HCT116 (cell line): Measurements from ENCODE around the gene GNAS-AS1. TPM values are rescaled to one million over a fixed set of nuclear protein-coding genes. Genes with fewer than 3 reads are reported as not detected.

Experiments
- ATAC-seq: fragments of 200-7000 bp; cut with Tn5 transposase; 2 replicates; pipeline ENCODE4 v1.9.1; 2020; ENCODE audit warnings: mild to moderate bottlenecking, moderate library complexity
- BruUV-seq: library from RNA; stranded (reverse); fragments of 400-500 nt; replicated peaks from 2 replicates; lab custom pipeline; 2021; lab: Mats Ljungman, UMichigan
- CTCF ChIA-PET: fragments of 300-600 bp; sonication (Branson Sonifier 250); formaldehyde crosslinking; loops from one replicate; lab custom pipeline; 2021; ENCODE audit warnings: antibody characterized with exemption; lab: Charles Lee
- POLR2A ChIA-PET: fragments of 300-600, 350-600 bp; sonication (Branson Sonifier 250); formaldehyde crosslinking; loops from one replicate; lab custom pipeline; 2021; ENCODE audit warnings: antibody characterized with exemption; lab: Charles Lee
- RAD21 ChIA-PET, 2 experiments: fragments of 300-600 bp; sonication (Branson Sonifier 250); formaldehyde crosslinking; loops; one replicate each; lab custom pipeline; 2023; ENCODE audit warnings: low total read pairs in 2 of 2; ENCODE audit not compliant: uncharacterized antibody in 2 of 2, unreplicated experiment in 2 of 2, low non-redundant PET in 1 of 2; lab: Charles Lee
- DNase-seq: peaks from one replicate; pipeline ENCODE4 v3.0.0-alpha.2; 2010; ENCODE audit warnings: low read depth, low spot score
- H2AFZ ChIP-seq: fragments of 200-600 bp; shearing (Covaris generic), sonication (generic); 2 replicates; pipeline ENCODE4 v1.6.1; 2017; ENCODE audit warnings: low read depth, mixed run types, mixed read lengths, antibody characterized with exemption, low read length; ENCODE audit not compliant: poor library complexity, severe bottlenecking
- H3K27ac ChIP-seq: 2 replicates; pipeline ENCODE4 v1.5.1; 2012; ENCODE audit warnings: low read depth, low read length
- H3K27me3 ChIP-seq: fragments of 200-600 bp; sonication (generic); 2 replicates; pipeline ENCODE4 v1.6.1; 2016; ENCODE audit warnings: mixed run types, low read length, mixed read lengths; ENCODE audit not compliant: insufficient read depth
- H3K36me3 ChIP-seq, 2 experiments: fragments of 200-500 bp in 1 of 2; fragments of 200-600 bp in 1 of 2; sonication (Bioruptor generic) in 1 of 2; sonication (generic) in 1 of 2; 2 replicates each; pipeline versions ENCODE4 v1.5.1 to v1.6.1; 2014 to 2016; ENCODE audit warnings: low read length in 2 of 2, inconsistent platforms in 1 of 2, mixed read lengths in 1 of 2, mixed run types in 1 of 2; ENCODE audit not compliant: insufficient read depth in 2 of 2, control insufficient read depth in 1 of 2
- H3K4me1 ChIP-seq, 2 experiments: fragments of 200-600 bp in 1 of 2; sonication (generic) in 1 of 2; 2 replicates each; pipeline versions ENCODE4 v1.5.1 to v1.6.1; 2012 to 2017; ENCODE audit warnings: low read length in 2 of 2, inconsistent platforms in 1 of 2, mild to moderate bottlenecking in 1 of 2, mixed read lengths in 1 of 2, mixed run types in 1 of 2, moderate library complexity in 1 of 2; ENCODE audit not compliant: insufficient read depth in 2 of 2, control insufficient read depth in 1 of 2
- H3K4me2 ChIP-seq: fragments of 200-600 bp; sonication (generic); 2 replicates; pipeline ENCODE4 v1.6.1; 2017; ENCODE audit warnings: mixed run types, low read length, mixed read lengths
- H3K4me3 ChIP-seq, 2 experiments: fragments of 200-600 bp in 1 of 2; sonication (generic) in 1 of 2; replicated peaks in 1 of 2; 2 replicates each; pipeline ENCODE4 v1.5.1; 2011 to 2016; ENCODE audit warnings: low read length in 2 of 2, control low read depth in 1 of 2, low read depth in 1 of 2, mild to moderate bottlenecking in 1 of 2, mixed read lengths in 1 of 2, mixed run types in 1 of 2
- H3K79me2 ChIP-seq: fragments of 200-600 bp; sonication (generic); 2 replicates; pipeline ENCODE4 v1.6.1; 2017; ENCODE audit warnings: mild to moderate bottlenecking, mixed run types, low read length, moderate library complexity, mixed read lengths; ENCODE audit not compliant: insufficient read depth
- H3K9ac ChIP-seq: fragments of 200-600 bp; sonication (generic); 2 replicates; pipeline ENCODE4 v1.6.1; 2016; ENCODE audit warnings: low read length, mixed read lengths
- H3K9me2 ChIP-seq: fragments of 200-600 bp; sonication (generic), shearing (Covaris generic); 2 replicates; pipeline ENCODE4 v1.6.1; 2017; ENCODE audit warnings: mixed run types, mild to moderate bottlenecking, moderate library complexity; ENCODE audit not compliant: insufficient read depth
- H3K9me3 ChIP-seq, 2 experiments: fragments of 200-500 bp in 1 of 2; fragments of 200-600 bp in 1 of 2; sonication (Bioruptor generic) in 1 of 2; sonication (generic) in 1 of 2; 2 replicates each; pipeline ENCODE4 v1.6.1; 2014 to 2017; ENCODE audit warnings: low read length in 2 of 2, mixed read lengths in 2 of 2, inconsistent platforms in 1 of 2, low read depth in 1 of 2, mild to moderate bottlenecking in 1 of 2, mixed run types in 1 of 2, moderate library complexity in 1 of 2; ENCODE audit not compliant: control insufficient read depth in 1 of 2, insufficient read depth in 1 of 2
- H4K20me1 ChIP-seq: fragments of 200-600 bp; sonication (generic), shearing (Covaris generic); 2 replicates; pipeline ENCODE4 v1.6.1; 2017; ENCODE audit warnings: mixed run types, mild to moderate bottlenecking, moderate library complexity; ENCODE audit not compliant: insufficient read depth
- ATF3 ChIP-seq: IDR thresholded peaks from 2 replicates; pipeline ENCODE4 v1.6.1; 2012
- CBX3 ChIP-seq: IDR thresholded peaks from 2 replicates; pipeline ENCODE4 v1.6.1; 2012; ENCODE audit warnings: low read depth
- CEBPB ChIP-seq: IDR thresholded peaks from 2 replicates; pipeline ENCODE4 v1.6.1; 2012; ENCODE audit warnings: low read depth
- CTCF ChIP-seq, 3 experiments: fragments of 200-600 bp in 1 of 3; sonication (generic) in 1 of 3; IDR thresholded peaks in 2 of 3; conservative IDR thresholded peaks in 1 of 3; 2 replicates each; pipeline ENCODE4 v1.5.1; 2012 to 2017; ENCODE audit warnings: low read depth in 2 of 3, low read length in 2 of 3, antibody characterized with exemption in 1 of 3, borderline replicate concordance in 1 of 3, control low read depth in 1 of 3, mild to moderate bottlenecking in 1 of 3, mixed read lengths in 1 of 3, mixed run types in 1 of 3, moderate library complexity in 1 of 3; ENCODE audit not compliant: insufficient read depth in 1 of 3
- EGR1 ChIP-seq: IDR thresholded peaks from 2 replicates; pipeline ENCODE4 v1.6.1; 2012; ENCODE audit warnings: low read depth
- ELF1 ChIP-seq: IDR thresholded peaks from 2 replicates; pipeline ENCODE4 v1.6.1; 2012; ENCODE audit warnings: low read depth, borderline replicate concordance
- EZH2phosphoT487 ChIP-seq: fragments of 200-600 bp; IDR thresholded peaks from 2 replicates; pipeline ENCODE4 v1.6.1; 2018; ENCODE audit warnings: antibody characterized with exemption, borderline replicate concordance
- JUND ChIP-seq: IDR thresholded peaks from 2 replicates; pipeline ENCODE4 v1.6.1; 2012
- MAX ChIP-seq: IDR thresholded peaks from 2 replicates; pipeline ENCODE4 v1.6.1; 2012
- POLR2A ChIP-seq: IDR thresholded peaks from 2 replicates; pipeline ENCODE4 v1.7.0; 2011; ENCODE audit warnings: borderline replicate concordance; ENCODE audit not compliant: insufficient read depth, insufficient read length; ENCODE audit errors: extremely low read depth
- POLR2AphosphoS5 ChIP-seq: IDR thresholded peaks from 2 replicates; pipeline ENCODE4 v1.6.1; 2011; ENCODE audit warnings: mild to moderate bottlenecking, low read depth, low read length, moderate library complexity
- RAD21 ChIP-seq: IDR thresholded peaks from 2 replicates; pipeline ENCODE4 v1.6.1; 2012; ENCODE audit warnings: low read depth, mild to moderate bottlenecking
- REST ChIP-seq: IDR thresholded peaks from 2 replicates; pipeline ENCODE4 v1.6.1; 2012; ENCODE audit warnings: low read depth
- SIN3A ChIP-seq: IDR thresholded peaks from 2 replicates; pipeline ENCODE4 v1.6.1; 2012; ENCODE audit warnings: low read depth
- SRF ChIP-seq: IDR thresholded peaks from 2 replicates; pipeline ENCODE4 v1.6.1; 2012; ENCODE audit warnings: low read depth
- TCF7L2 ChIP-seq: IDR thresholded peaks from 2 replicates; pipeline ENCODE4 v1.7.0; 2011; ENCODE audit warnings: borderline replicate concordance, inconsistent platforms; ENCODE audit not compliant: insufficient read depth, insufficient read length; ENCODE audit errors: extremely low read depth
- YY1 ChIP-seq: IDR thresholded peaks from 2 replicates; pipeline ENCODE4 v1.6.1; 2011; ENCODE audit warnings: low read length, low read depth, moderate library complexity, mild to moderate bottlenecking; ENCODE audit not compliant: insufficient replicate concordance; ENCODE audit errors: extremely low read depth
- ZFX ChIP-seq: fragments of 450-650 bp; IDR thresholded peaks from 2 replicates; pipeline ENCODE4 v1.6.1; 2017
- intact Hi-C: fragments of 100-400 bp; cut with micrococcal nuclease; formaldehyde crosslinking; loops from 2 replicates; pipeline ENCODE4 v1.10.0; 2022
- total RNA-seq: library from RNA; stranded (reverse); gene quantifications from one replicate; pipeline ENCODE4 v1.2.1, GENCODE V29; 2021; ENCODE audit not compliant: unreplicated experiment
- TF ChIP-seq, protein P1 (sequence below): IDR thresholded peaks from 2 replicates; pipeline ENCODE4 v1.6.1; 2011; ENCODE audit warnings: mild to moderate bottlenecking, low read length, moderate library complexity; ENCODE audit not compliant: insufficient replicate concordance; ENCODE audit errors: extremely low read depth

Gene GNAS-AS1
- total RNA-seq, 1 experiment from 2014 or later, result not detected

GRCh38 chr20:58822748-58823730 lies 27.7 kb downstream of the GNAS-AS1 start:
- Histone ChIP-seq H3K9me2 (no peaks in the 10 kb centered on the region), H3K4me3 (no peak overlapping the region), H3K4me2 (no peak overlapping the region), H3K27ac (no peak overlapping the region), H4K20me1 (no peaks in the 10 kb centered on the region), H3K79me2 (no peaks in the 10 kb centered on the region), H3K9ac (no peak overlapping the region), H3K36me3 (no peaks in the 10 kb centered on the region), H3K4me1 (no peaks in the 10 kb centered on the region), H3K9me3 (no peaks in the 10 kb centered on the region), H2AFZ (no peak overlapping the region), H3K27me3 (no peaks in the 10 kb centered on the region)
- BruUV-seq, result no TSS peak
- intact Hi-C loops, result no loop called here
- DNase-seq (no peak), ATAC-seq (no peak)
- ChIA-PET POLR2A (no interaction called here), RAD21 (no interaction called here), CTCF (no interaction called here)
- no peak for TF ChIP-seq CEBPB
- no peak for TF ChIP-seq CTCF (IDR thresholded peaks at IDR 0.05 in 2 of 3, conservative IDR thresholded peaks at IDR 0.05 in 1 of 3; ENCODE audit: borderline replicate concordance in 1 of 3, insufficient read depth in 1 of 3, low read depth in 2 of 3, low read length in 2 of 3)
- no peak for TF ChIP-seq CBX3
- no peak for TF ChIP-seq MAX
- no peak for TF ChIP-seq TCF7L2
- TF ChIP-seq SIN3A, result no peak
- no peak for TF ChIP-seq SRF
- no peak for TF ChIP-seq POLR2A
- no peak for TF ChIP-seq REST
- TF ChIP-seq ZFX, result no peak
- TF ChIP-seq RAD21, result no peak
- TF ChIP-seq POLR2AphosphoS5, result no peak
- TF ChIP-seq, protein P1, sequence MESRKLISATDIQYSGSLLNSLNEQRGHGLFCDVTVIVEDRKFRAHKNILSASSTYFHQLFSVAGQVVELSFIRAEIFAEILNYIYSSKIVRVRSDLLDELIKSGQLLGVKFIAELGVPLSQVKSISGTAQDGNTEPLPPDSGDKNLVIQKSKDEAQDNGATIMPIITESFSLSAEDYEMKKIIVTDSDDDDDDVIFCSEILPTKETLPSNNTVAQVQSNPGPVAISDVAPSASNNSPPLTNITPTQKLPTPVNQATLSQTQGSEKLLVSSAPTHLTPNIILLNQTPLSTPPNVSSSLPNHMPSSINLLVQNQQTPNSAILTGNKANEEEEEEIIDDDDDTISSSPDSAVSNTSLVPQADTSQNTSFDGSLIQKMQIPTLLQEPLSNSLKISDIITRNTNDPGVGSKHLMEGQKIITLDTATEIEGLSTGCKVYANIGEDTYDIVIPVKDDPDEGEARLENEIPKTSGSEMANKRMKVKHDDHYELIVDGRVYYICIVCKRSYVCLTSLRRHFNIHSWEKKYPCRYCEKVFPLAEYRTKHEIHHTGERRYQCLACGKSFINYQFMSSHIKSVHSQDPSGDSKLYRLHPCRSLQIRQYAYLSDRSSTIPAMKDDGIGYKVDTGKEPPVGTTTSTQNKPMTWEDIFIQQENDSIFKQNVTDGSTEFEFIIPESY, result no peak
- TF ChIP-seq ATF3, result no peak
- TF ChIP-seq YY1, result no peak
- no peak for TF ChIP-seq EZH2phosphoT487
- no peak for TF ChIP-seq EGR1
- no peak for TF ChIP-seq ELF1
- TF ChIP-seq JUND, result no peak
